Measurements from ENCODE around the gene CFAP69. TPM values are rescaled to one million over a fixed set of nuclear protein-coding genes. Genes with fewer than 3 reads are reported as not detected.

The CFAP69 gene
- total and polyA plus RNA-seq, 2 donors (not counting 1 experiment from before 2014, with no cell fraction given): 1.3 to 7.1 TPM

GRCh38 chr7:90211391-90212148 lies 33.4 kb upstream of the CFAP69 start, which contains the start of gene STEAP2:
Gene STEAP2 (plus strand): TSS chr7:90211740. CDS start chr7:90225083, 13,343 bp downstream.
- Histone ChIP-seq H3K4me1 (ENCODE audit: control insufficient read depth, extremely low read depth, insufficient read depth, low read length) (peaks cover 2% of the 10 kb centered on the region), H2AFZ (ENCODE audit: low read length) (peak within 1 kb of the TSS; percentile 88), H3K36me3 (ENCODE audit: control insufficient read depth, insufficient read depth, low read length) (no peaks in the 10 kb centered on the region), H3K27me3 (ENCODE audit: control insufficient read depth, insufficient read depth, low read length) (no peaks in the 10 kb centered on the region), H3K9me3 (ENCODE audit: control insufficient read depth, insufficient read depth, low read depth, low read length) (no peaks in the 10 kb centered on the region), H3K4me2 (ENCODE audit: extremely low read depth, insufficient read depth, low read length) (peak within 1 kb of the TSS; percentile 96), H4K20me1 (ENCODE audit: control insufficient read depth, extremely low read depth, insufficient read depth, low read length) (no peaks in the 10 kb centered on the region), H3K4me3 (replicated peaks in 1 of 4; ENCODE audit: control extremely low read depth in 1 of 4, insufficient read depth in 1 of 4, low read depth in 3 of 4, low read length in 4 of 4) (peak within 1 kb of the TSS; percentile 56 to 92 (median 68)), H3K27ac (ENCODE audit: insufficient read depth, low read length) (peak within 1 kb of the TSS; percentile 67), H3K9ac (ENCODE audit: insufficient read depth, low read length) (peak within 1 kb of the TSS; percentile 70), H3K79me2 (ENCODE audit: control insufficient read depth, insufficient read depth, low read length) (no peaks in the 10 kb centered on the region)
- peak; percentile 46 to 59 for TF ChIP-seq CTCF (conservative IDR thresholded peaks at IDR 0.05 in 1 of 2, IDR thresholded peaks at IDR 0.05 in 1 of 2; ENCODE audit: low read depth in 1 of 2, low read length in 2 of 2)
- TF ChIP-seq EZH2 (IDR thresholded peaks at IDR 0.05; ENCODE audit: low read length, missing control alignments): no peak
- DNase-seq (ENCODE audit: low read depth in 2 of 2): peak; percentile 92 to 95

GRCh38 chr7:90212149-90212495 lies 32.9 kb upstream of the CFAP69 start:
- H3K36me3 ChIP-seq (ENCODE audit: control insufficient read depth, insufficient read depth, low read length): no peaks in the 10 kb centered on the region
- no peaks in the 10 kb centered on the region for H3K27me3 ChIP-seq (ENCODE audit: control insufficient read depth, insufficient read depth, low read length)
- peak overlapping the region; percentile 70 for H3K9ac ChIP-seq (ENCODE audit: insufficient read depth, low read length)
- TF ChIP-seq CTCF (conservative IDR thresholded peaks at IDR 0.05 in 1 of 2, IDR thresholded peaks at IDR 0.05 in 1 of 2; ENCODE audit: low read depth in 1 of 2, low read length in 2 of 2) (no peak), EZH2 (IDR thresholded peaks at IDR 0.05; ENCODE audit: low read length, missing control alignments) (no peak)
- H2AFZ ChIP-seq (ENCODE audit: low read length): peak overlapping the region; percentile 88
- peak overlapping the region; percentile 46 for H3K27ac ChIP-seq (ENCODE audit: insufficient read depth, low read length)
- H3K79me2 ChIP-seq (ENCODE audit: control insufficient read depth, insufficient read depth, low read length): no peaks in the 10 kb centered on the region
- H3K4me1 ChIP-seq (ENCODE audit: control insufficient read depth, extremely low read depth, insufficient read depth, low read length): peaks cover 2% of the 10 kb centered on the region
- H3K4me2 ChIP-seq (ENCODE audit: extremely low read depth, insufficient read depth, low read length): peak overlapping the region; percentile 96
- H3K9me3 ChIP-seq (ENCODE audit: control insufficient read depth, insufficient read depth, low read depth, low read length): no peaks in the 10 kb centered on the region
- DNase-seq (ENCODE audit: low read depth in 2 of 2): no peak
- H4K20me1 ChIP-seq (ENCODE audit: control insufficient read depth, extremely low read depth, insufficient read depth, low read length): no peaks in the 10 kb centered on the region
- H3K4me3 ChIP-seq (replicated peaks in 1 of 4; ENCODE audit: control extremely low read depth in 1 of 4, insufficient read depth in 1 of 4, low read depth in 3 of 4, low read length in 4 of 4): peak overlapping the region; percentile 56 to 92 (median 68)

- no peak overlapping the region for H3K27ac ChIP-seq (ENCODE audit: insufficient read depth, low read length)
- H3K36me3 ChIP-seq (ENCODE audit: control insufficient read depth, insufficient read depth, low read length): no peaks in the 10 kb centered on the region
- H3K4me3 ChIP-seq (replicated peaks in 1 of 4; ENCODE audit: control extremely low read depth in 1 of 4, insufficient read depth in 1 of 4, low read depth in 3 of 4, low read length in 4 of 4): peak overlapping the region in 1 of 4 experiments; percentile 92
- H3K4me1 ChIP-seq (ENCODE audit: control insufficient read depth, extremely low read depth, insufficient read depth, low read length): peaks cover 2% of the 10 kb centered on the region
- H3K4me2 ChIP-seq (ENCODE audit: extremely low read depth, insufficient read depth, low read length): no peak overlapping the region
- TF ChIP-seq EZH2 (IDR thresholded peaks at IDR 0.05; ENCODE audit: low read length, missing control alignments) (no peak), CTCF (conservative IDR thresholded peaks at IDR 0.05 in 1 of 2, IDR thresholded peaks at IDR 0.05 in 1 of 2; ENCODE audit: low read depth in 1 of 2, low read length in 2 of 2) (no peak)
- no peaks in the 10 kb centered on the region for H4K20me1 ChIP-seq (ENCODE audit: control insufficient read depth, extremely low read depth, insufficient read depth, low read length)
- H3K9me3 ChIP-seq (ENCODE audit: control insufficient read depth, insufficient read depth, low read depth, low read length): no peaks in the 10 kb centered on the region
- DNase-seq (ENCODE audit: low read depth in 2 of 2): no peak
- H3K27me3 ChIP-seq (ENCODE audit: control insufficient read depth, insufficient read depth, low read length): no peaks in the 10 kb centered on the region
- H2AFZ ChIP-seq (ENCODE audit: low read length): no peak overlapping the region
- H3K9ac ChIP-seq (ENCODE audit: insufficient read depth, low read length): no peak overlapping the region
- no peaks in the 10 kb centered on the region for H3K79me2 ChIP-seq (ENCODE audit: control insufficient read depth, insufficient read depth, low read length)
Measured at GRCh38 chr7:90213521-90213920, 31.5 kb upstream of the CFAP69 start.
